Osteocyte (in vitro differentiated cells): ENCODE data around the gene RNF125. TPM values are rescaled to one million over a fixed set of nuclear protein-coding genes. Genes with fewer than 3 reads are reported as not detected.

Source experiments
- DNase-seq: peaks from one replicate; pipeline ENCODE4 v3.0.0; 2021; ENCODE audit warnings: mixed read lengths; ENCODE audit not compliant: unreplicated experiment; ENCODE audit errors: extremely low spot score
- H3K27ac Mint-ChIP-seq: one replicate; pipeline ENCODE4 v1.8.0; 2021; ENCODE audit warnings: mild to moderate bottlenecking, mixed read lengths; ENCODE audit not compliant: unreplicated experiment
- H3K27me3 Mint-ChIP-seq: one replicate; pipeline ENCODE4 v1.8.0; 2021; ENCODE audit warnings: mixed read lengths; ENCODE audit not compliant: unreplicated experiment
- H3K36me3 Mint-ChIP-seq: one replicate; pipeline ENCODE4 v1.8.0; 2021; ENCODE audit warnings: mixed read lengths; ENCODE audit not compliant: unreplicated experiment
- H3K4me1 Mint-ChIP-seq: one replicate; pipeline ENCODE4 v1.8.0; 2021; ENCODE audit warnings: mixed read lengths; ENCODE audit not compliant: unreplicated experiment
- H3K4me3 Mint-ChIP-seq: one replicate; pipeline ENCODE4 v1.8.0; 2021; ENCODE audit warnings: mild to moderate bottlenecking, moderate library complexity, mixed read lengths; ENCODE audit not compliant: unreplicated experiment
- H3K9me3 Mint-ChIP-seq: one replicate; pipeline ENCODE4 v1.8.0; 2021; ENCODE audit warnings: mixed read lengths; ENCODE audit not compliant: unreplicated experiment
- total RNA-seq: library from RNA; stranded (reverse); gene quantifications from 2 replicates; pipeline ENCODE4 v1.2.1, GENCODE V29; 2021
- TF ChIP-seq, protein P1 (sequence below): fragments of 200-600 bp; sonication (generic); IDR thresholded peaks from 2 replicates; pipeline ENCODE4 v1.5.0; 2021; ENCODE audit warnings: antibody characterized with exemption, mild to moderate bottlenecking, moderate library complexity

RNF125 gene
- total RNA-seq, 1 donor from 2014 or later = 0.13 TPM

DNA sequence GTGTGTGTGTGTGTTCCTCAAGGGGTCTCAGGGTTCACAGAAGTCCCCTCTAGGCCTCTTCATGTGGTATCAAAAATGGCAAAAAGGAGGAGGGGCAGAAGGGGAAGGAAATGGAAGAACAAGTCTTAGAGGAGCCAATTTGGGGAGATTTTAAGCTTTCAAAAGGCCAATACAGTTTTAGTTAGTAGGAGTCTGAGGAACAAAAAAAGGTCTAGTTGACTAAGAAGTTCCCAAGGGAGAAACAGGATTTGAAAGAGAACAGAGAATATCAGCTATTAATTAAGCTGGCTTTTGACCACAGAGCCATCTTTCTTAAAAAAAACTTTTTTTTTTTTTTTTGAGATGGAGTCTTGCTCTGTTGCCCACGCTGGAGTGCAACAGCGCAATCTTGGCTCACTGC is 7.1 kb downstream of the RNF125 start:
- Mint-ChIP-seq H3K4me1 (no peaks in the 10 kb centered on the region), H3K27me3 (peaks cover 17% of the 10 kb centered on the region), H3K27ac (no peak overlapping the region), H3K36me3 (peaks cover 2% of the 10 kb centered on the region), H3K4me3 (no peak overlapping the region), H3K9me3 (no peaks in the 10 kb centered on the region)
- no peak for DNase-seq
- TF ChIP-seq, protein P1, sequence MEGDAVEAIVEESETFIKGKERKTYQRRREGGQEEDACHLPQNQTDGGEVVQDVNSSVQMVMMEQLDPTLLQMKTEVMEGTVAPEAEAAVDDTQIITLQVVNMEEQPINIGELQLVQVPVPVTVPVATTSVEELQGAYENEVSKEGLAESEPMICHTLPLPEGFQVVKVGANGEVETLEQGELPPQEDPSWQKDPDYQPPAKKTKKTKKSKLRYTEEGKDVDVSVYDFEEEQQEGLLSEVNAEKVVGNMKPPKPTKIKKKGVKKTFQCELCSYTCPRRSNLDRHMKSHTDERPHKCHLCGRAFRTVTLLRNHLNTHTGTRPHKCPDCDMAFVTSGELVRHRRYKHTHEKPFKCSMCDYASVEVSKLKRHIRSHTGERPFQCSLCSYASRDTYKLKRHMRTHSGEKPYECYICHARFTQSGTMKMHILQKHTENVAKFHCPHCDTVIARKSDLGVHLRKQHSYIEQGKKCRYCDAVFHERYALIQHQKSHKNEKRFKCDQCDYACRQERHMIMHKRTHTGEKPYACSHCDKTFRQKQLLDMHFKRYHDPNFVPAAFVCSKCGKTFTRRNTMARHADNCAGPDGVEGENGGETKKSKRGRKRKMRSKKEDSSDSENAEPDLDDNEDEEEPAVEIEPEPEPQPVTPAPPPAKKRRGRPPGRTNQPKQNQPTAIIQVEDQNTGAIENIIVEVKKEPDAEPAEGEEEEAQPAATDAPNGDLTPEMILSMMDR = no peak

DNA sequence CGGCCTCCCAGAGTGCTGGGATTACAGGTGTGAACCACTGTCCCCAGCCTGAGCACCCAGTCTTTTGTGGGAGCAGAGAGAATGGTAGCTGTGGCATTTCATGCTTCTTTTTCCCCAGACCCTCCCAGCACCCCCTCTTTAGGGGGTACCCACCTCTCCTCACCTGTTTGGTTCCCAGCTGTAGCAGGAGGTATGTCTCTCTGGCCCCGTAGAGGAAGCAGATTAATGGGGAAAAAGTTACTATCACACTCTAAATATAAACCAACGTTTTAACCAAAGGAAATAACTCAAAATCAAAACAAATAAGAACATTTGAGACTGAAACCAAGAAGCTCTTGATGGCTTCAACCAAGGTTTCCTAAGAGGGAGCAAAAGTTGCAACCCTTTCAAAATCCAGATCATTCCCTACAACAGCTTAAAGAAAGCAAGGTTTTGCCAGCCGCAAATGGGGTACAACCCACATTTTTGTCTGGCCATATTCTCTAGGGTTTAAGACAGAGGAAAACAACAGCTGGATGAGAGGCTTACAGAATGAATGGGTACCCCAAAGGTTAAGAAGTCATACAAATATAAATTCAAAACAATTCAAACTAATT is 8.0 kb downstream of the RNF125 start:
- TF ChIP-seq, protein P1 = no peak
- Mint-ChIP-seq H3K27me3 (peaks cover 16% of the 10 kb centered on the region), H3K4me3 (no peak overlapping the region), H3K9me3 (no peaks in the 10 kb centered on the region), H3K36me3 (peaks cover 2% of the 10 kb centered on the region), H3K4me1 (no peaks in the 10 kb centered on the region), H3K27ac (no peak overlapping the region)
- DNase-seq = no peak

DNA sequence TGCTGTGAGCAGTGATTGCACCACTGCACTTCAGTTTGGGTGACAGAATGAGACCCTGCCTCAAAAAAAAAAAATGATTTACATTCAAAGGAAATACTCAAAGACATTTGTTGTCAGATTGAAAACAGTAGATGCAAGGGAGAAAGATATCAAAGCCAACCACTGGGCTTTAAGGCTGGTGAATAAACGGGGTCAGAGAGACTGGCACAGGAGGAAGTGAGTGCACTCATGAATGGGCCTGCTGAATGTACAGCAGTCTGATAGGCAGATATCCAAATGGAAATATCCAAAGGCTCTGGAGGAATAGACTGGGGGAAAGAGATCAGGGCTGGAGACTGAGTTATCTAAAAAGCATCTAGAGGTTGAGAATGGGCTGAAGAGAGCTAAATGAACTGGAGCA is 10.9 kb downstream of the RNF125 start:
- no peaks in the 10 kb centered on the region for H3K4me1 Mint-ChIP-seq
- H3K27ac Mint-ChIP-seq = no peak overlapping the region
- TF ChIP-seq, protein P1 = no peak
- no peaks in the 10 kb centered on the region for H3K9me3 Mint-ChIP-seq
- H3K4me3 Mint-ChIP-seq = no peak overlapping the region
- H3K27me3 Mint-ChIP-seq = peaks cover 13% of the 10 kb centered on the region
- peaks cover 2% of the 10 kb centered on the region for H3K36me3 Mint-ChIP-seq
- no peak for DNase-seq

DNA sequence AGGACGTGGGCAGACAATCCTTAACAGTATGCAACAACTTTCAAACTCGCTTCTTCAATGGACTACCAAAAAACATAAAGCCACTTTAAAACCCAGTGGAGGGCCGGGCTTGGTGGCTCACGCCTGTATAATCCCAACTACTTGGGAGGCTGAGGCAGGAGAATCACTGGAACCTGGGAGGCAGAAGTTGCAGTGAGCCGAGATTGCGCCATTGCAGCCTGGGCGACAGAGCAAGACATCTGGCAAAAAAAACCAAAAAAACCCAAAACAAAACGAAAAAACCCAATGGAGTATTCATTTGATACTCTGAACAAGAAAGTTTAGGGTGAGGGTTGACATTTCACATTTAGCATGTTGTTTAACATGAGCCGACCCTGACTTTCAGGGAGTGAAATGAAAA is 14.0 kb downstream of the RNF125 start:
- H3K4me1 Mint-ChIP-seq = no peaks in the 10 kb centered on the region
- H3K9me3 Mint-ChIP-seq = no peaks in the 10 kb centered on the region
- H3K36me3 Mint-ChIP-seq = peaks cover 2% of the 10 kb centered on the region
- H3K27ac Mint-ChIP-seq = no peak overlapping the region
- peaks cover 18% of the 10 kb centered on the region for H3K27me3 Mint-ChIP-seq
- H3K4me3 Mint-ChIP-seq = no peak overlapping the region
- TF ChIP-seq, protein P1 = no peak
- DNase-seq = no peak

DNA sequence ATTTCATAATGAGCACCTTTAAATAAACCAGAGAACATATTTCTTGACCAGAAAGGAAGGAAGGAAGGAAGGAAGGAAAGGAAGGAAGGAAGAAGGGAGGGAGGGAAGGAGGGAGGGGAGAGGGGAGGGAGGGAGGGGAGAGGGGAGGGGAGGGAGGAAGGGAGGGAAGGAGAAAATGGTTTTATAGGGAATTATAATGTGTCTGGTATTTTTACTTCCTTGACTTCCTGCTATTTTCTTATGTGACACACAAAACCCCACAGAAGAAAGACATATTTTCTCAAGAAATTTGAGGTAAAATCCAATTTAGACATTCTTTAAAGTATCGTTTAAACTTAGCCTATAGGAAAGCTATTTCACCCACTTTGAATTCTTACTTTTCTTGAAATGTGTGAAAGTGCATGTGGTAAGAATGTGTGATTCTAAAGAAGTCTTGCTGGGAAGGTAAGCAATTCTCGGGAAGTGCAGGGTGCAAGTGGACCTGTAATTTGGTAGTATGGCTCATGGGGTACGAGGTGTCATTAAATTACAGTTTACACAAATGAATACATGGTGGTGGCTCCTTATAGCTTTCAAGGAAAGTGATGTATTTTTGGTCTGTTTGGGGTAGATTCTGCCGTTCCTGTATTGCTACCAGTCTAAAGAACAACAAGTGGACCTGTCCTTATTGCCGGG is 18.0 kb downstream of the RNF125 start:
- Mint-ChIP-seq H3K4me3 (no peak overlapping the region), H3K9me3 (peaks cover 4% of the 10 kb centered on the region), H3K36me3 (no peaks in the 10 kb centered on the region), H3K4me1 (no peaks in the 10 kb centered on the region), H3K27ac (no peak overlapping the region), H3K27me3 (peaks cover 14% of the 10 kb centered on the region)
- peak; percentile 4 for DNase-seq
- TF ChIP-seq, protein P1 = no peak
